ENCODE results near the gene SPRED2. TPM values are rescaled to one million over a fixed set of nuclear protein-coding genes. Genes with fewer than 3 reads are reported as not detected.
A peak's percentile ranks its signal among the peaks of the same experiment; 100 is the strongest.

SPRED2 gene
- total and polyA plus RNA-seq, 11 donors, result 7.0 to 24.4 (median 16.1) TPM

GRCh38 chr2:65320042-65320725 is 112.2 kb downstream of the SPRED2 start:
- ATAC-seq (peak in 3 of 4 donors; percentile 50 to 91 (median 76)), DNase-seq (peak in 2 of 5 donors; percentile 41 to 63)
- 71 to 80% (median 78%) methylated on average over 8 to 9 of the region's 9 CpGs for WGBS, 4 donors
- H3K36me3 ChIP-seq, result peaks cover 0 to 39% (median 14%) of the 10 kb centered on the region in 9 donors
- peaks cover 0 to 11% (median 1%) of the 10 kb centered on the region in 12 donors for H3K4me1 ChIP-seq
- H3K27me3 ChIP-seq, result no peaks in the 10 kb centered on the region
- H3K9me3 ChIP-seq, result no peaks in the 10 kb centered on the region
- intact Hi-C loops (cut with DNase I), result no loop called here
- H3K4me3 ChIP-seq, result no peak overlapping the region
- TF ChIP-seq POLR2A (IDR thresholded peaks at IDR 0.05) (no peak), CTCF (IDR thresholded peaks at IDR 0.05) (peak in 2 of 12 donors; percentile 12 to 26)
- peak overlapping the region in 2 of 12 donors; percentile 11 to 33 for H3K27ac ChIP-seq

- peak overlapping the region in 1 of 12 donors; percentile 33 for H3K27ac ChIP-seq
- peaks cover 0 to 11% (median 1%) of the 10 kb centered on the region in 12 donors for H3K4me1 ChIP-seq
- no peaks in the 10 kb centered on the region for H3K9me3 ChIP-seq
- 92 to 100% (median 96%) methylated on average over 1 of the region's 1 CpG for WGBS, 4 donors
- TF ChIP-seq POLR2A (IDR thresholded peaks at IDR 0.05), result no peak
- no peak for TF ChIP-seq CTCF (IDR thresholded peaks at IDR 0.05)
- no peaks in the 10 kb centered on the region for H3K27me3 ChIP-seq
- peaks cover 0 to 39% (median 19%) of the 10 kb centered on the region in 9 donors for H3K36me3 ChIP-seq
- DNase-seq, result no peak
- no peak for ATAC-seq
- intact Hi-C loops (cut with DNase I), result loop anchor here in 2 of 10 donors (10.0 kb wide), 2 partner anchors 105 to 115 kb away; partner anchors contain the start of gene SPRED2 (in 1 of the 2)
- H3K4me3 ChIP-seq, result no peak overlapping the region
These were observed 112.7 kb downstream of the SPRED2 start for GRCh38 chr2:65319674-65320041.

GRCh38 chr2:65319072-65319673 is 113.2 kb downstream of the SPRED2 start:
- 78 to 96% (median 90%) methylated on average over 5 of the region's 5 CpGs for WGBS, 4 donors
- no peak overlapping the region for H3K27ac ChIP-seq

More at GRCh38 chr2:65319072-65319673, 113.2 kb downstream of the SPRED2 start:
- DNase-seq (no peak), ATAC-seq (no peak)
- no peaks in the 10 kb centered on the region for H3K9me3 ChIP-seq
- intact Hi-C loops (cut with DNase I), result loop anchor here in 2 of 10 donors (10.0 kb wide), 2 partner anchors 106 to 116 kb away; partner anchors contain the start of gene SPRED2 (in 1 of the 2)
- H3K4me1 ChIP-seq, result peaks cover 0 to 11% (median 1%) of the 10 kb centered on the region in 12 donors
- TF ChIP-seq POLR2A (IDR thresholded peaks at IDR 0.05) (no peak), CTCF (IDR thresholded peaks at IDR 0.05) (no peak)
- H3K36me3 ChIP-seq, result peaks cover 0 to 39% (median 22%) of the 10 kb centered on the region in 9 donors
- H3K4me3 ChIP-seq, result no peak overlapping the region
- no peaks in the 10 kb centered on the region for H3K27me3 ChIP-seq
